ENCODE data around the gene SLC25A22. TPM values are rescaled to one million over a fixed set of nuclear protein-coding genes. Genes with fewer than 3 reads are reported as not detected.
A peak's percentile ranks its signal among the peaks of the same experiment; 100 is the strongest.

Gene SLC25A22
- polyA plus RNA-seq, 1 donor, result 14.6 TPM

- Histone ChIP-seq H3K27ac (ENCODE audit: low read length) (no peak overlapping the region), H3K4me1 (ENCODE audit: control insufficient read depth, insufficient read depth, low read length) (peaks cover 11% of the 10 kb centered on the region), H3K9me3 (ENCODE audit: control insufficient read depth, low read depth, low read length) (no peaks in the 10 kb centered on the region), H3K27me3 (ENCODE audit: control insufficient read depth, insufficient read depth, low read length) (peaks cover 15% of the 10 kb centered on the region), H3K36me3 (ENCODE audit: control insufficient read depth, insufficient read depth, low read length) (no peaks in the 10 kb centered on the region), H3K4me3 (ENCODE audit: low read length) (no peak overlapping the region)
- DNase-seq, result no peak
- WGBS (ENCODE audit: insufficient coverage, low lambda C conversion rate), result no CpG with 5 or more reads among the region's 24 CpGs
These were observed 11.6 kb downstream of the SLC25A22 start for GRCh38 chr11:786235-787083.

GRCh38 chr11:783581-784015 lies 14.5 kb downstream of the SLC25A22 start:
- Histone ChIP-seq H3K9me3 (ENCODE audit: control insufficient read depth, low read depth, low read length) (no peaks in the 10 kb centered on the region), H3K27me3 (ENCODE audit: control insufficient read depth, insufficient read depth, low read length) (peaks cover under 1% of the 10 kb centered on the region), H3K4me1 (ENCODE audit: control insufficient read depth, insufficient read depth, low read length) (peaks cover 20% of the 10 kb centered on the region), H3K27ac (ENCODE audit: low read length) (peak overlapping the region; percentile 8), H3K4me3 (ENCODE audit: low read length) (no peak overlapping the region), H3K36me3 (ENCODE audit: control insufficient read depth, insufficient read depth, low read length) (peaks cover 12% of the 10 kb centered on the region)
- no CpG with 5 or more reads among the region's 24 CpGs for WGBS (ENCODE audit: insufficient coverage, low lambda C conversion rate)
- DNase-seq, result peak; percentile 83 to 90

DNA sequence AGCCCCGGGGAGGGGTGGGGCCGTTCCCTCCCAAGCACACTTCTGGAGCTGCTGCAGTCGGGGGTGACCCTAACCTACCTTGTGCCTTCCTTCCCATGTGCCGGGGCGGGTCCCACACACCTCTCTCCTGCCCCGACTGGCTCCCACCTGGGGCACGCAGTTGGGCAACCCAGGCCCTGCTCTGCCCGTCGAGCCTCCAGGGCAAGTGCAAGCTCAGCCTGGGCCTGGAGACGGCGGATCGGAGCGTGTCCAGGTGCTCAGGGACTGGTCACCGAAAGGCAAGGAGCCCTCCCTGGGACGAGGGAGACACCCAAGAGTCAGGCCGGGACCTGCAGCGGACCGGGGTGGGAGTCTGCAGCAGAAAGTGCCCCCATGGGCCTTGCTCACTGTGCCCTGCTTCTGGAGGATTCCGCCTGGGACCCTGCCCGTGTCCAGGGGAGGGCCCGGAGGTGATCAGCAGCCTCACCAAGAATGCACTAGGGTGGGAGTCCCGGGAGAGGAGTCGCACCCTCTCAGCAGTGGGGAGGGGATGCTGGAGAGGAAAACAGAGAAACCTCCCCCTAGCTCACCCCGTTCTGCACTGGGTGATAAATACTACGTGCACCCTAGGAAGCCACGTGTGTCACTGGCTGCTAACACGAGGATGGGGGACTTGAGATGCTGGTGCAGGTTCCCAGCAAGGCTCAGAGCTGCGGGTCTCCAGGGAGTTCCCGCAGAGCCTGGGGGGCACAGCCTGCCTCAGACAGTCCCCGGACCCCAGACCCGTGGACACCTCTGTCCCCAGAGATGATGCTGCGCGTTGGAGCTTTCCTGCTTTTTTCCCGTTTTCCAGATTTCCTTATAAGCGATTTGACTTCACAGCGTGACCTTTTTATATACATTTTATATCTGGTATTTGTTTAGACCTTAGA lies 15.6 kb downstream of the SLC25A22 start:
- peaks cover 12% of the 10 kb centered on the region for H3K36me3 ChIP-seq (ENCODE audit: control insufficient read depth, insufficient read depth, low read length)
- DNase-seq, result no peak
- no peaks in the 10 kb centered on the region for H3K27me3 ChIP-seq (ENCODE audit: control insufficient read depth, insufficient read depth, low read length)
- peaks cover 27% of the 10 kb centered on the region for H3K4me1 ChIP-seq (ENCODE audit: control insufficient read depth, insufficient read depth, low read length)
- 80% methylated on average over 3 of the region's 36 CpGs for WGBS (ENCODE audit: insufficient coverage, low lambda C conversion rate)
- no peaks in the 10 kb centered on the region for H3K9me3 ChIP-seq (ENCODE audit: control insufficient read depth, low read depth, low read length)
- no peak overlapping the region for H3K4me3 ChIP-seq (ENCODE audit: low read length)
- H3K27ac ChIP-seq (ENCODE audit: low read length), result no peak overlapping the region

- no peak for DNase-seq
- no peaks in the 10 kb centered on the region for H3K27me3 ChIP-seq (ENCODE audit: control insufficient read depth, insufficient read depth, low read length)
- H3K4me3 ChIP-seq (ENCODE audit: low read length), result no peak overlapping the region
- H3K4me1 ChIP-seq (ENCODE audit: control insufficient read depth, insufficient read depth, low read length), result peaks cover 36% of the 10 kb centered on the region
- no peak overlapping the region for H3K27ac ChIP-seq (ENCODE audit: low read length)
- H3K36me3 ChIP-seq (ENCODE audit: control insufficient read depth, insufficient read depth, low read length), result peaks cover 13% of the 10 kb centered on the region
- WGBS (ENCODE audit: insufficient coverage, low lambda C conversion rate), result no CpG with 5 or more reads among the region's 16 CpGs
- H3K9me3 ChIP-seq (ENCODE audit: control insufficient read depth, low read depth, low read length), result no peaks in the 10 kb centered on the region
These were observed 18.0 kb downstream of the SLC25A22 start for GRCh38 chr11:779955-780532.

- Histone ChIP-seq H3K4me1 (ENCODE audit: control insufficient read depth, insufficient read depth, low read length) (peaks cover 38% of the 10 kb centered on the region), H3K36me3 (ENCODE audit: control insufficient read depth, insufficient read depth, low read length) (peaks cover 20% of the 10 kb centered on the region), H3K27ac (ENCODE audit: low read length) (peak overlapping the region; percentile 7), H3K4me3 (ENCODE audit: low read length) (no peak overlapping the region), H3K27me3 (ENCODE audit: control insufficient read depth, insufficient read depth, low read length) (no peaks in the 10 kb centered on the region), H3K9me3 (ENCODE audit: control insufficient read depth, low read depth, low read length) (no peaks in the 10 kb centered on the region)
- no CpG with 5 or more reads among the region's 23 CpGs for WGBS (ENCODE audit: insufficient coverage, low lambda C conversion rate)
- DNase-seq, result no peak
These were observed 18.8 kb downstream of the SLC25A22 start for GRCh38 chr11:778976-779954.

DNA sequence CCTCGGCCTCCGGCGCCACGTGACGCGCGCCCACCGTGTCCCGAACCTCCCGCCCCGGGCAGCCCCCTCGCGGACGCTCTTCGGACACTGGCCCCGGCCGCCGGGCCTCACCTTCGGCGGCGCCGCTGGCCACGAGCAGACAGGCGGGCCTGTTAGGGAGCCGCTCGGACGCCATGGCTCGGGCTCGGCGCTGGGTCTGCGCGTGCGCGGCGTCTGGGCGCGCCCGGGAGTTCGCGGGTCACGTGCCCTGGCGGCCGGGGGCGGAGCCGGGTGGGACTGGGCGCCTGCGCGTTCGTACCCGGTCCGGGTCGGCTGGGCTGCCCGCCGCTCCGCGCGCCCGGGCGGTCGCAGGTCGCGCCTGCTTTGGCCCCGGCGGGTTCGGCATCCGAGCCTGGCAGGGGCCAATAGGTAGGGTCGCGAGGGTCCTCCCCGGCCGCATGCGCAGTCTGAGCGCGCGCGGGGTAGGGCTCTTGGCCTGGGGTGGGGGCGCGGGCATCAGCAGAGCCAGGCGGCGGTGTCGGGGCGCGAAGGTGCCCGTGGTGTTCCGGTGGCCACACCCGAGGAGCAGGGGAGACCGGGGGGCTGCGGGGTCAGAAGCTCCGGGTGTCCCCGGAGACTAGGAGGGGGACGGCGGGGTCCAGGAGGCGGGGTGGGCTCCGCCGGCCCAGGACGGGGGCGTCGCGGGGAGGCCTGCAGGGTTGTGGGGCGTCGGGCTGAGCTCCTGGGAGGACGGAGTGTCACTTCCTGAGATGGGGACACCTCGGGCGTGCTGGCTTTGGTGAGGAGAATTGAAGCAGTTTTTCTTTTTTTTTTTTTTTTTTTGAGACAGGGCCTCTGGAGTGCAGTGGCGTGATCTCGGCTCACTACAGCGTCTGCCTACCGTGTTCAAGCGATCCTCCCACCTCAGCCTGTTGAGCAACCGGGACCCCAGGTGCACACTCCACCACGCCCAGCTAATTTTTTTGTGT lies 20.5 kb downstream of the SLC25A22 start, which contains the start of gene GATD1:
Gene GATD1 (minus strand): TSS at position 200 of the 968 bp plus-strand sequence. CDS start 25 bp downstream, at position 175.
- H3K4me1 ChIP-seq (ENCODE audit: control insufficient read depth, insufficient read depth, low read length), result peaks cover 28% of the 10 kb centered on the region
- WGBS (ENCODE audit: insufficient coverage, low lambda C conversion rate), result no CpG with 5 or more reads among the region's 110 CpGs
- peak; percentile 88 to 91 for DNase-seq
- peak within 1 kb of the TSS; percentile 91 for H3K4me3 ChIP-seq (ENCODE audit: low read length)
- peak within 1 kb of the TSS; percentile 71 for H3K27ac ChIP-seq (ENCODE audit: low read length)
- peaks cover 37% of the 10 kb centered on the region for H3K36me3 ChIP-seq (ENCODE audit: control insufficient read depth, insufficient read depth, low read length)
- no peaks in the 10 kb centered on the region for H3K27me3 ChIP-seq (ENCODE audit: control insufficient read depth, insufficient read depth, low read length)
- no peaks in the 10 kb centered on the region for H3K9me3 ChIP-seq (ENCODE audit: control insufficient read depth, low read depth, low read length)

- H3K27ac ChIP-seq (ENCODE audit: low read length), result no peak overlapping the region
- H3K36me3 ChIP-seq (ENCODE audit: control insufficient read depth, insufficient read depth, low read length), result peaks cover 41% of the 10 kb centered on the region
- peak in 1 of 2 donors; percentile 53 for DNase-seq
- H3K4me3 ChIP-seq (ENCODE audit: low read length), result peak overlapping the region; percentile 91
- peaks cover 27% of the 10 kb centered on the region for H3K4me1 ChIP-seq (ENCODE audit: control insufficient read depth, insufficient read depth, low read length)
- no peaks in the 10 kb centered on the region for H3K9me3 ChIP-seq (ENCODE audit: control insufficient read depth, low read depth, low read length)
- WGBS (ENCODE audit: insufficient coverage, low lambda C conversion rate), result no CpG with 5 or more reads among the region's 65 CpGs
- H3K27me3 ChIP-seq (ENCODE audit: control insufficient read depth, insufficient read depth, low read length), result no peaks in the 10 kb centered on the region
These were observed 21.4 kb downstream of the SLC25A22 start for GRCh38 chr11:776561-777287.

DNA sequence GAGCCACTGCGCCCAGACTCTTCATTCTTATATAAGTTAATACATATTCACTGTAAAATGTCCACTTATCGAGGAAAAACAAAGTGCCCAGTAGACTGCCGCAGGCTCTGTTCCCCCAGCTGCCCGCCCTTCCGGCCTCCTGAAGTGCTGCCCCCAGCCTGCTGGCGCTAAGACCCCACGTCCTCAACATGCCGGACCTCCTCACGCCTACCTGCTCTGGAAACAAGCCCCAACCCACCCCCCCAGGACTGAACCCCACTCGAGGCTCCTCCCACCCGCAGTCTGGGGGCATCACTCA lies 21.9 kb downstream of the SLC25A22 start:
- WGBS (ENCODE audit: insufficient coverage, low lambda C conversion rate), result no CpG with 5 or more reads among the region's 11 CpGs
- H3K9me3 ChIP-seq (ENCODE audit: control insufficient read depth, low read depth, low read length), result no peaks in the 10 kb centered on the region
- peaks cover 27% of the 10 kb centered on the region for H3K4me1 ChIP-seq (ENCODE audit: control insufficient read depth, insufficient read depth, low read length)
- H3K27me3 ChIP-seq (ENCODE audit: control insufficient read depth, insufficient read depth, low read length), result no peaks in the 10 kb centered on the region
- no peak for DNase-seq
- peak overlapping the region; percentile 91 for H3K4me3 ChIP-seq (ENCODE audit: low read length)
- peaks cover 46% of the 10 kb centered on the region for H3K36me3 ChIP-seq (ENCODE audit: control insufficient read depth, insufficient read depth, low read length)
- H3K27ac ChIP-seq (ENCODE audit: low read length), result no peak overlapping the region
